Stimulated activated CD4-positive, alpha-beta T cell treated with anti-CD3 and anti-CD28 coated beads, Interleukin-12 subunit alpha, Interleukin-12 subunit beta, amount 100 ng/mL, for 4 hours (primary cell): Measurements from ENCODE around the gene MINAR2.

Source experiments
- DNase-seq: peaks from one replicate; pipeline ENCODE4 v3.0.0-alpha.2; 2020

Gene MINAR2

GRCh38 chr5:129773376-129773775 is 25.5 kb downstream of the MINAR2 start:
- no peak for DNase-seq

- DNase-seq = no peak
Observed at GRCh38 chr5:129781594-129781993, 33.7 kb downstream of the MINAR2 start.

GRCh38 chr5:129803403-129803802 is 55.5 kb downstream of the MINAR2 start:
- DNase-seq = no peak

- no peak for DNase-seq
Observed at GRCh38 chr5:129804705-129805104, 56.8 kb downstream of the MINAR2 start.

GRCh38 chr5:129807162-129807814 is 59.4 kb downstream of the MINAR2 start:
- DNase-seq = no peak
